DMS153 treated with DMSO at 0.1 percent for 48 hours (cell line): ENCODE data around the gene BPIFA1.

Source experiments
- DNase-seq: peaks from one replicate; lab custom pipeline; 2025; ENCODE audit not compliant: unreplicated experiment; lab: John Stamatoyannopoulos, UW

BPIFA1 gene

GRCh38 chr20:33239979-33240736, 4.4 kb downstream of the BPIFA1 start:
- DNase-seq: no peak

GRCh38 chr20:33240923-33241322, 5.1 kb downstream of the BPIFA1 start:
- DNase-seq: no peak

GRCh38 chr20:33242319-33243100, 6.7 kb downstream of the BPIFA1 start:
- DNase-seq: no peak

- DNase-seq: no peak
These were observed 10.3 kb downstream of the BPIFA1 start for GRCh38 chr20:33246077-33246476.

GRCh38 chr20:33249456-33249855, 13.7 kb downstream of the BPIFA1 start:
- no peak for DNase-seq

- DNase-seq: no peak
These were observed 14.9 kb downstream of the BPIFA1 start for GRCh38 chr20:33250666-33251065.

- peak; percentile 28 for DNase-seq
These were observed 15.7 kb downstream of the BPIFA1 start for GRCh38 chr20:33251496-33251895.

GRCh38 chr20:33252460-33252859, 16.7 kb downstream of the BPIFA1 start:
- DNase-seq: no peak

- no peak for DNase-seq
These were observed 19.2 kb downstream of the BPIFA1 start for GRCh38 chr20:33255005-33255404.

- DNase-seq: no peak
These were observed 21.4 kb downstream of the BPIFA1 start for GRCh38 chr20:33257237-33257636.

- no peak for DNase-seq
These were observed 23.6 kb downstream of the BPIFA1 start for GRCh38 chr20:33259371-33259770.

- no peak for DNase-seq
These were observed 25.7 kb downstream of the BPIFA1 start for GRCh38 chr20:33261465-33261864.

- peak; percentile 79 for DNase-seq
These were observed 26.9 kb downstream of the BPIFA1 start for GRCh38 chr20:33262658-33263065.

GRCh38 chr20:33263784-33264183, 28.0 kb downstream of the BPIFA1 start:
- DNase-seq: no peak

- no peak for DNase-seq
These were observed 31.9 kb downstream of the BPIFA1 start for GRCh38 chr20:33267701-33268100.

- no peak for DNase-seq
These were observed 36.5 kb downstream of the BPIFA1 start for GRCh38 chr20:33272155-33272873.

GRCh38 chr20:33273117-33273851, 37.5 kb downstream of the BPIFA1 start:
- DNase-seq: no peak

- no peak for DNase-seq
These were observed 39.4 kb downstream of the BPIFA1 start for GRCh38 chr20:33275215-33275614.

GRCh38 chr20:33275871-33276270, 40.1 kb downstream of the BPIFA1 start:
- DNase-seq: no peak

- DNase-seq: no peak
These were observed 40.7 kb downstream of the BPIFA1 start for GRCh38 chr20:33276303-33277113.
